IMR-90 (cell line): Measurements from ENCODE around the gene PLA2G4D. TPM values are rescaled to one million over a fixed set of nuclear protein-coding genes. Genes with fewer than 3 reads are reported as not detected.

Experiments
- ATAC-seq: fragments of 200-7000 bp; cut with Tn5 transposase; 2 replicates; pipeline ENCODE4 v1.9.1; 2020; ENCODE audit warnings: low read depth, mild to moderate bottlenecking, moderate library complexity
- BruUV-seq: library from RNA; stranded (reverse); fragments of 400-500 nt; replicated peaks from 2 replicates; lab custom pipeline; 2021; lab: Mats Ljungman, UMichigan
- CTCF ChIA-PET: fragments of 300-600 bp; formaldehyde crosslinking; extraction: SDS; loops from one replicate; lab custom pipeline; 2021; ENCODE audit warnings: antibody characterized with exemption; lab: Yijun Ruan, JAX
- POLR2A ChIA-PET: fragments of 300-600 bp; sonication (Branson Sonifier 250); formaldehyde crosslinking; loops from one replicate; lab custom pipeline; 2022; ENCODE audit warnings: antibody characterized with exemption; ENCODE audit not compliant: unreplicated experiment; lab: Charles Lee
- DNase-seq: peaks from one replicate; pipeline ENCODE4 v3.0.0; 2013
- H2AFZ ChIP-seq: replicated peaks from 2 replicates; pipeline ENCODE3; 2013; ENCODE audit warnings: low read length, mild to moderate bottlenecking; ENCODE audit not compliant: poor library complexity
- H2AK5ac ChIP-seq: 2 replicates; pipeline ENCODE4 v1.6.1; 2013; ENCODE audit warnings: low read depth, low read length, inconsistent platforms
- H2AK9ac ChIP-seq: replicated peaks from 2 replicates; pipeline ENCODE3; 2013; ENCODE audit warnings: mild to moderate bottlenecking, low read depth, low read length, moderate library complexity; ENCODE audit not compliant: poor library complexity
- H2BK120ac ChIP-seq: 2 replicates; pipeline ENCODE4 v1.6.1; 2013; ENCODE audit warnings: low read depth, low read length, inconsistent platforms
- H2BK15ac ChIP-seq: 3 replicates; pipeline ENCODE4 v1.6.1; 2013; ENCODE audit warnings: low read depth, low read length, inconsistent platforms
- H2BK20ac ChIP-seq: 2 replicates; pipeline ENCODE4 v1.6.1; 2013; ENCODE audit warnings: low read depth, mild to moderate bottlenecking, inconsistent platforms, low read length, moderate library complexity
- H2BK5ac ChIP-seq: 2 replicates; pipeline ENCODE4 v1.6.1; 2013; ENCODE audit warnings: mild to moderate bottlenecking, low read depth, low read length, inconsistent platforms; ENCODE audit not compliant: poor library complexity, severe bottlenecking
- H3K14ac ChIP-seq: replicated peaks from 2 replicates; pipeline ENCODE4 v1.6.1; 2013; ENCODE audit warnings: low read depth, low read length, inconsistent platforms
- H3K18ac ChIP-seq: 2 replicates; pipeline ENCODE4 v1.6.1; 2013; ENCODE audit warnings: low read depth, low read length, control low read depth
- H3K23ac ChIP-seq: 2 replicates; pipeline ENCODE4 v1.6.1; 2013; ENCODE audit warnings: low read depth, low read length, inconsistent platforms
- H3K27ac ChIP-seq: 2 replicates; pipeline ENCODE4 v1.5.1; 2013; ENCODE audit warnings: mild to moderate bottlenecking, control low read depth, low read length; ENCODE audit not compliant: insufficient read depth
- H3K27me3 ChIP-seq: 2 replicates; pipeline ENCODE4 v1.6.1; 2013; ENCODE audit warnings: low read length; ENCODE audit not compliant: control insufficient read depth, insufficient read depth
- H3K36me3 ChIP-seq: 2 replicates; pipeline ENCODE4 v1.6.1; 2013; ENCODE audit warnings: low read length, mixed read lengths; ENCODE audit not compliant: control insufficient read depth, insufficient read depth
- H3K4ac ChIP-seq: 2 replicates; pipeline ENCODE4 v1.6.1; 2013; ENCODE audit warnings: low read depth, low read length, inconsistent platforms
- H3K4me1 ChIP-seq: 2 replicates; pipeline ENCODE4 v1.6.1; 2013; ENCODE audit warnings: low read length, mixed read lengths; ENCODE audit not compliant: control insufficient read depth, insufficient read depth
- H3K4me2 ChIP-seq: 2 replicates; pipeline ENCODE4 v1.6.1; 2013; ENCODE audit warnings: low read depth, mild to moderate bottlenecking, control low read depth, low read length, moderate library complexity
- H3K4me3 ChIP-seq: 2 replicates; pipeline ENCODE4 v1.5.1; 2013; ENCODE audit warnings: low read depth, mild to moderate bottlenecking, control low read depth, low read length, moderate library complexity; ENCODE audit not compliant: insufficient read depth
- H3K56ac ChIP-seq: 2 replicates; pipeline ENCODE4 v1.6.1; 2013; ENCODE audit warnings: low read length, inconsistent platforms; ENCODE audit not compliant: insufficient read depth; ENCODE audit errors: extremely low read depth
- H3K79me1 ChIP-seq, 2 experiments: 2 replicates each; pipeline ENCODE4 v1.6.1; 2013; ENCODE audit warnings: low read length in 2 of 2, inconsistent platforms in 1 of 2, low read depth in 1 of 2
- H3K9ac ChIP-seq: 2 replicates; pipeline ENCODE4 v1.6.1; 2013; ENCODE audit warnings: low read depth, low read length, control low read depth
- H3K9me1 ChIP-seq: 2 replicates; pipeline ENCODE4 v1.6.1; 2013; ENCODE audit warnings: low read length, inconsistent platforms; ENCODE audit not compliant: insufficient read depth
- H3K9me3 ChIP-seq: 2 replicates; pipeline ENCODE4 v1.6.1; 2013; ENCODE audit warnings: low read length; ENCODE audit not compliant: control insufficient read depth, insufficient read depth
- H4K20me1 ChIP-seq: 2 replicates; pipeline ENCODE4 v1.6.1; 2013; ENCODE audit warnings: low read length, inconsistent platforms; ENCODE audit not compliant: insufficient read depth
- H4K5ac ChIP-seq: 2 replicates; pipeline ENCODE4 v1.6.1; 2013; ENCODE audit warnings: mild to moderate bottlenecking, low read depth, low read length, control low read depth
- H4K8ac ChIP-seq, 2 experiments: 2 replicates each; pipeline ENCODE4 v1.6.1; 2013; ENCODE audit warnings: low read depth in 2 of 2, low read length in 2 of 2, control low read depth in 1 of 2, inconsistent platforms in 1 of 2
- H4K91ac ChIP-seq: 2 replicates; pipeline ENCODE4 v1.6.1; 2013; ENCODE audit warnings: low read depth, low read length, inconsistent platforms; ENCODE audit not compliant: insufficient read depth
- BHLHE40 ChIP-seq: fragments of 150-350 bp; IDR thresholded peaks from 2 replicates; pipeline ENCODE4 v1.6.1; 2016; ENCODE audit warnings: mild to moderate bottlenecking, low read depth, low read length
- CEBPB ChIP-seq: IDR thresholded peaks from 2 replicates; pipeline ENCODE4 v1.6.1; 2012; ENCODE audit warnings: low read depth, low read length, improper control_type of control experiment
- CHD1 ChIP-seq: IDR thresholded peaks from 2 replicates; pipeline ENCODE4 v1.6.1; 2012; ENCODE audit warnings: low read depth, low read length, improper control_type of control experiment
- FOS ChIP-seq: fragments of 150-350 bp; IDR thresholded peaks from 2 replicates; pipeline ENCODE4 v1.6.1; 2016; ENCODE audit warnings: low read depth, low read length
- MAFK ChIP-seq: IDR thresholded peaks from 2 replicates; pipeline ENCODE4 v1.6.1; 2012; ENCODE audit warnings: low read depth, low read length, improper control_type of control experiment
- MAZ ChIP-seq: IDR thresholded peaks from 2 replicates; pipeline ENCODE4 v1.6.1; 2012; ENCODE audit warnings: low read depth, mild to moderate bottlenecking, low read length, improper control_type of control experiment, moderate library complexity, borderline replicate concordance
- MXI1 ChIP-seq: IDR thresholded peaks from 2 replicates; pipeline ENCODE4 v1.6.1; 2012; ENCODE audit warnings: low read depth, mild to moderate bottlenecking, low read length, moderate library complexity, borderline replicate concordance
- NFE2L2 ChIP-seq: fragments of 150-350 bp; IDR thresholded peaks from 2 replicates; pipeline ENCODE4 v1.6.1; 2016; ENCODE audit warnings: low read depth, mild to moderate bottlenecking, low read length
- POLR2A ChIP-seq: IDR thresholded peaks from 2 replicates; pipeline ENCODE4 v1.6.1; 2012; ENCODE audit warnings: mild to moderate bottlenecking, low read depth, low read length
- RFX5 ChIP-seq: IDR thresholded peaks from 2 replicates; pipeline ENCODE4 v1.8.0; 2012; ENCODE audit warnings: low read depth, mild to moderate bottlenecking, low read length, moderate library complexity
- SMC3 ChIP-seq: fragments of 150-350 bp; IDR thresholded peaks from 2 replicates; pipeline ENCODE4 v1.6.1; 2016; ENCODE audit warnings: low read depth, mild to moderate bottlenecking, antibody characterized with exemption, low read length, moderate library complexity
- WGBS, 2 experiments: methylation state at CpG; one replicate each; pipeline versions ENCODE4 v1.1.5 to v1.1.7; 2013; ENCODE audit warnings: missing lambda C conversion rate in 2 of 2; ENCODE audit not compliant: insufficient read length in 1 of 2; ENCODE audit errors: extremely low coverage in 2 of 2; 5-methylcytosine and 5-hydroxymethylcytosine counted together
- dilution Hi-C: fragments of 300-500 bp; cut with HindIII; formaldehyde crosslinking; loops from one replicate; pipeline ENCODE4 v1.14.3; 2018; ENCODE audit warnings: low sequenced_read_pairs; ENCODE audit not compliant: unreplicated experiment
- in situ Hi-C: fragments of 300-500 bp; cut with MboI; formaldehyde crosslinking; loops from 3 replicates; pipeline ENCODE4 v1.14.3; 2019; ENCODE audit warnings: low sequenced_read_pairs, inconsistent platforms, mixed read lengths
- intact Hi-C: fragments of 100-400 bp; cut with micrococcal nuclease; formaldehyde crosslinking; loops from 2 replicates; pipeline ENCODE4 v1.10.0; 2022
- polyA plus RNA-seq, 3 experiments: library from polyadenylated mRNA; depleted of rRNA; stranded (reverse); fragments of >200 nt; gene quantifications; 2 replicates each; pipeline ENCODE4 v1.2.3, GENCODE V29; 2012; ENCODE audit warnings: low replicate concordance in 1 of 3
- total RNA-seq: library from RNA; depleted of rRNA; stranded (reverse); fragments of >200 nt; gene quantifications from 2 replicates; pipeline ENCODE4 v1.2.3, GENCODE V29; 2012

PLA2G4D gene
- total and polyA plus RNA-seq, 2 of the 4 experiments (the other 2 are of a cell fraction) = not detected

DNA sequence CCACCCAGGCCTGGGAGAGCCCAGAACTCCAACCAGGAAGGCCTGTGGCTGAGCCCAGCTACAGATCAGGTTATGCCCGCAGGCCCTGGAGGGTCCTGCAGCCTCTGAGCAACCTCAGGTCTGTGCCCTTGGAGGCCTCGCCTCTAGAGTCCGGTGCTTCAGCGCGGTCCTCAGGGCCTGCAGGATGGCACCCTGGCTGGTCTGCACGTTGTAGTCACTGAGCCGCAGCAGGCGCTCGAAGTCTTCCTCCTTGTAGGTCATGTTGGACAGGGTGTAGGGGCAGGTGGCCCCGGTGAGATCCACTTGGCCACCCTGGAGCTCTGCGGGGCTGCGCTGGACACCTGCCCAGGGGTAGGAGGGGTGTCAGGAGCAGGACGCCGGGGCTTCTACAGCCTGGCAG lies 25.8 kb downstream of the PLA2G4D start:
- H3K4me1 ChIP-seq = 0 out of 2 replicates have a peak, but pooled peaks cover 2% of the 10 kb centered on the region
- no peak overlapping the region for H3K23ac ChIP-seq
- no peak overlapping the region for H2BK15ac ChIP-seq
- no peak overlapping the region for H4K8ac ChIP-seq
- no TSS peak for BruUV-seq
- H3K9me3 ChIP-seq = peaks cover 1% of the 10 kb centered on the region; the same call in 1 of the 2 replicates
- no peaks in the 10 kb centered on the region for H3K9me1 ChIP-seq
- no peak overlapping the region for H3K14ac ChIP-seq
- H3K18ac ChIP-seq = no peak overlapping the region
- WGBS, 2 experiments = 100% methylated on average over 4 of the region's 14 CpGs; no CpG with 5 or more reads in 1 of the 2 experiments
- no peak overlapping the region for H3K9ac ChIP-seq
- peaks cover 54% of the 10 kb centered on the region for H3K27me3 ChIP-seq
- H3K36me3 ChIP-seq = no peaks in the 10 kb centered on the region
- no peak overlapping the region for H2BK120ac ChIP-seq
- no peak overlapping the region for H3K56ac ChIP-seq
- no peak overlapping the region for H2AFZ ChIP-seq
- CTCF ChIA-PET = no interaction called here
- H2AK9ac ChIP-seq = no peak overlapping the region
- DNase-seq = no peak
- H2BK5ac ChIP-seq = no peak overlapping the region
- H4K91ac ChIP-seq = no peak overlapping the region
- no peaks in the 10 kb centered on the region for H3K79me1 ChIP-seq
- H3K27ac ChIP-seq = no peak overlapping the region
- no peak overlapping the region for H2AK5ac ChIP-seq
- no peak overlapping the region for H3K4me3 ChIP-seq
- no peaks in the 10 kb centered on the region for H4K20me1 ChIP-seq
- H3K4me2 ChIP-seq = no peak overlapping the region
- H3K4ac ChIP-seq = no peak overlapping the region
- H4K5ac ChIP-seq = no peak overlapping the region
- in situ Hi-C loops (no loop called here), intact Hi-C loops (no loop called here), dilution Hi-C loops (no loop called here)
- ATAC-seq = no peak
- TF ChIP-seq MAZ (no peak), RFX5 (no peak), MAFK (no peak), NFE2L2 (no peak), CEBPB (no peak), FOS (no peak), POLR2A (no peak), MXI1 (no peak), CHD1 (no peak), SMC3 (no peak), BHLHE40 (no peak)
- H2BK20ac ChIP-seq = no peak overlapping the region
- POLR2A ChIA-PET = no interaction called here
